DMS 273 treated with DMSO at 0.1 percent for 48 hours (cell line): Measurements from ENCODE around the gene EXOC3L1.

Experiments
- DNase-seq: peaks from one replicate; lab custom pipeline; 2025; lab: John Stamatoyannopoulos, UW

Gene EXOC3L1

GRCh38 chr16:67190041-67190440 lies at the start of gene EXOC3L1:
Gene EXOC3L1, minus strand, starts transcription at chr16:67190136. Its CDS starts 460 bp downstream, at chr16:67189676.
- no peak for DNase-seq

GRCh38 chr16:67238806-67239470 lies 49.0 kb upstream of the EXOC3L1 start:
- no peak for DNase-seq

- DNase-seq = no peak
Observed at GRCh38 chr16:67238278-67238575, 48.3 kb upstream of the EXOC3L1 start.

GRCh38 chr16:67237396-67238277 lies 47.7 kb upstream of the EXOC3L1 start:
- DNase-seq = no peak

- no peak for DNase-seq
Observed at GRCh38 chr16:67236563-67237395, 46.8 kb upstream of the EXOC3L1 start.

- no peak for DNase-seq
Observed at GRCh38 chr16:67235816-67236562, 46.1 kb upstream of the EXOC3L1 start.

GRCh38 chr16:67234180-67234597 lies 44.3 kb upstream of the EXOC3L1 start:
- DNase-seq = no peak

GRCh38 chr16:67233596-67233995 lies 43.7 kb upstream of the EXOC3L1 start:
- no peak for DNase-seq

GRCh38 chr16:67230809-67231660 lies 41.1 kb upstream of the EXOC3L1 start:
- no peak for DNase-seq

- no peak for DNase-seq
Observed at GRCh38 chr16:67229906-67230808, 40.2 kb upstream of the EXOC3L1 start.

GRCh38 chr16:67228905-67229304 lies 39.0 kb upstream of the EXOC3L1 start:
- no peak for DNase-seq

GRCh38 chr16:67228034-67228785 lies 38.3 kb upstream of the EXOC3L1 start:
- no peak for DNase-seq

GRCh38 chr16:67227567-67227921 lies 37.6 kb upstream of the EXOC3L1 start:
- no peak for DNase-seq

- DNase-seq = peak; percentile 96
Observed at GRCh38 chr16:67226804-67227566, 37.0 kb upstream of the EXOC3L1 start, which contains the start of gene TMEM208. Gene TMEM208, plus strand, starts transcription at chr16:67227130. Its CDS starts 89 bp downstream, at chr16:67227219.

- DNase-seq = no peak
Observed at GRCh38 chr16:67226295-67226803, 36.4 kb upstream of the EXOC3L1 start.

- no peak for DNase-seq
Observed at GRCh38 chr16:67223992-67224391, 34.1 kb upstream of the EXOC3L1 start.

GRCh38 chr16:67216612-67217490 lies 26.9 kb upstream of the EXOC3L1 start:
- no peak for DNase-seq
